T-helper 17 cell (primary cell): Measurements from ENCODE around the gene RBM43. TPM values are rescaled to one million over a fixed set of nuclear protein-coding genes. Genes with fewer than 3 reads are reported as not detected.

ENCODE experiments used
- ATAC-seq: fragments of 150-1000 bp; cut with Tn5 transposase; 2 replicates; pipeline ENCODE4 v1.10.0; 2021; ENCODE audit warnings: mild to moderate bottlenecking, moderate library complexity
- DNase-seq, 3 donors: peaks; one replicate each; pipeline versions ENCODE4 v3.0.0 to v3.0.0-alpha.2; 2020 to 2021
- H3K9me3 ChIP-seq: one replicate; pipeline ENCODE4 v1.7.0; 2013; ENCODE audit warnings: low read length, mild to moderate bottlenecking; ENCODE audit not compliant: control insufficient read depth, poor library complexity, severe bottlenecking
- H3K27ac Mint-ChIP-seq: one replicate; pipeline ENCODE4 v1.8.0; 2022; ENCODE audit warnings: mild to moderate bottlenecking, moderate library complexity, mixed read lengths
- H3K27me3 Mint-ChIP-seq: one replicate; pipeline ENCODE4 v1.8.0; 2022; ENCODE audit warnings: mixed read lengths
- H3K36me3 Mint-ChIP-seq: one replicate; pipeline ENCODE4 v1.8.0; 2022; ENCODE audit warnings: low read depth, mixed read lengths
- H3K4me1 Mint-ChIP-seq: one replicate; pipeline ENCODE4 v1.8.0; 2022; ENCODE audit warnings: mild to moderate bottlenecking, mixed read lengths
- H3K4me3 Mint-ChIP-seq: one replicate; pipeline ENCODE4 v1.8.0; 2022; ENCODE audit warnings: mild to moderate bottlenecking, moderate library complexity, mixed read lengths
- total RNA-seq, 4 donors: library from RNA in 2 of 4; stranded (reverse) in 2 of 4; gene quantifications; one replicate each; pipeline ENCODE4 v1.2.3 and lab custom pipeline; 2022 to 2026

RBM43 gene
- total RNA-seq, 2 donors from 2014 or later = 10.4 to 11.6 TPM

- Mint-ChIP-seq H3K27me3 (no peaks in the 10 kb centered on the region), H3K4me1 (peaks cover 33% of the 10 kb centered on the region), H3K36me3 (peaks cover 3% of the 10 kb centered on the region), H3K4me3 (peak overlapping the region; percentile 93), H3K27ac (peak overlapping the region; percentile 99)
- no peak for ATAC-seq
- DNase-seq = no peak
- H3K9me3 ChIP-seq = no peaks in the 10 kb centered on the region
Observed at GRCh38 chr2:151287513-151288250, 26.0 kb upstream of the RBM43 start.

DNA sequence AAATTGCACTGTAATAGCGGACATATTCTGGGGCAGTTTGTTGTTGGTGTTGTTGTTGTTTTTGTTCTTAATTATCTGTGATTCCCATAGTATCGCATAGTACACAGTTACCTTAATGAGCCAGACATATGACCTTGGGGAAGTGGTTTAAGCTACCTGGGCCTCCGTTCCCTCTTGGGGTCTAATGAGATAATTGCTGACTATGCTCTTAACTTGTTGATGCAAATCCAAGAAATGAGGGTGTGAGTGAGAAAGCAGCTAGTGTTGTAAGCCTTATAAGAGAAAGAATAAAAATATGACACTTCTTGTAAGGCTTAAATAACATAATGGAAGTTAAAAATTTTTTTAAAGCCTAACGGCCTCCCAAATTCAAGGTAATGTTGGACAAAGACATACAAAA, 20.7 kb upstream of the RBM43 start:
- no peak for DNase-seq
- no peaks in the 10 kb centered on the region for H3K9me3 ChIP-seq
- Mint-ChIP-seq H3K27ac (no peak overlapping the region), H3K4me3 (no peak overlapping the region), H3K36me3 (peaks cover 5% of the 10 kb centered on the region), H3K4me1 (peaks cover 18% of the 10 kb centered on the region), H3K27me3 (no peaks in the 10 kb centered on the region)
- ATAC-seq = no peak

DNA sequence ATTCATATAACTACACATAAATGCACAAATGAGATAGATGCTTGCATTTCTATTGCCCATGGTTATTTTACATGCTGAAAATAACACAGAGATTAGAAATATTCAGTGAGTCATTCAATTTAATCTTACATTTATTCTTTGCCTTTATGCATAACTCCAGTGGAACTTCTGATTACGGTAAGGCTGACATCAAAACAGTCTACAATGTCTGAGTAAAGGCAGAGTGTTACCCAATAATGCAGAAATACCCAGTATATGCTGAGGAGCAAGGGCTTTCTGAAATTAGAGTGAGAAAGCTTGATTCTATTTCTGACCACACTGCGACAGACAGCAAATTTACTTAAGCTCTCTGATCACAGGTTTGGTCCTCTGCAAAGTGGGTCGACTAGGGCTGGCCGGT, 18.6 kb upstream of the RBM43 start:
- ATAC-seq = no peak
- Mint-ChIP-seq H3K4me3 (no peak overlapping the region), H3K27ac (no peak overlapping the region), H3K4me1 (peaks cover 8% of the 10 kb centered on the region), H3K27me3 (no peaks in the 10 kb centered on the region), H3K36me3 (peaks cover 6% of the 10 kb centered on the region)
- no peaks in the 10 kb centered on the region for H3K9me3 ChIP-seq
- DNase-seq = no peak

DNA sequence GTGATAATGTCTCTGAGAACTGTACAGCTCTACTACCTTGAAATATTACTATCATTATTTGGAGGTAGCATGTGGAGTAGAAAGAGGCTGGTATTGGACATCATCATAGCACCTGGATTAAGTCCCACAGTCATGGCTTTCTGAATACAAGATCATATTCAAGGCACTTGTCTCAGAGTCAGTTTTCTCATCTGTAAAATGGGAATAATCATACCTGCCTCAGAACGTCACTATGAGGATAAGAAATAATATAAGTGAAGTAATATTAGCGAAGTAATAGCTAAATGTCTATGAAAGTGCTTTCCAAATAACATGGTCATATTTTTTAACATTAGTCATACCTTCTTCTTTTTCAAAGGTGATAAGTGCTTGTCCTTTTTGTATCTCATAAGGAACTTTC, 16.8 kb upstream of the RBM43 start:
- ATAC-seq (no peak), DNase-seq (no peak)
- Mint-ChIP-seq H3K4me3 (no peak overlapping the region), H3K27ac (no peak overlapping the region), H3K4me1 (peaks cover 5% of the 10 kb centered on the region), H3K27me3 (no peaks in the 10 kb centered on the region), H3K36me3 (peaks cover 7% of the 10 kb centered on the region)
- H3K9me3 ChIP-seq = no peaks in the 10 kb centered on the region

DNA sequence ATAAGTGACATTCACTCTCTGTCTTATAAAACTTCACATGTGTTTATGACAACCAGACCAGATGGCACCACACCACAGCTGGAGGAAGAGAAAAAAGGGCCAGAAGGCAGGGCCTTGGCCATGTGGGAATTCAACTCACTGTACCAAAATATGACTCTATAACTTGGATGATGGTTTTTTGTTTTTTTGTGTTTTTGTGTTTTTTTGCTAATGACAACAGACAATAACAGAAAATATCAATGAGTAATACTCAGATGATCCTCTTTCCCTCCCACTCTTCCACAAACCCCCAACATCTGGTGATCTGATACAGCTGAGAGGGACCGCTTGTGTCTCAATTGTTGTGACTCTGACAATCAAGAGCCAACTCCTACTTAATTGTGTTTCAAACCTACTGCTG, 15.4 kb upstream of the RBM43 start:
- Mint-ChIP-seq H3K27me3 (no peaks in the 10 kb centered on the region), H3K36me3 (peaks cover 10% of the 10 kb centered on the region), H3K4me1 (peaks cover 5% of the 10 kb centered on the region), H3K4me3 (no peak overlapping the region), H3K27ac (peak overlapping the region; percentile 45)
- DNase-seq = no peak
- H3K9me3 ChIP-seq = no peaks in the 10 kb centered on the region
- ATAC-seq = no peak

GRCh38 chr2:151275291-151275690, 13.6 kb upstream of the RBM43 start:
- H3K27me3 Mint-ChIP-seq = no peaks in the 10 kb centered on the region
- ATAC-seq (no peak), DNase-seq (no peak)
- no peaks in the 10 kb centered on the region for H3K9me3 ChIP-seq
- H3K36me3 Mint-ChIP-seq = peaks cover 12% of the 10 kb centered on the region
- H3K4me1 Mint-ChIP-seq = peaks cover 4% of the 10 kb centered on the region
- no peak overlapping the region for H3K4me3 Mint-ChIP-seq
- peak overlapping the region; percentile 71 for H3K27ac Mint-ChIP-seq

DNA sequence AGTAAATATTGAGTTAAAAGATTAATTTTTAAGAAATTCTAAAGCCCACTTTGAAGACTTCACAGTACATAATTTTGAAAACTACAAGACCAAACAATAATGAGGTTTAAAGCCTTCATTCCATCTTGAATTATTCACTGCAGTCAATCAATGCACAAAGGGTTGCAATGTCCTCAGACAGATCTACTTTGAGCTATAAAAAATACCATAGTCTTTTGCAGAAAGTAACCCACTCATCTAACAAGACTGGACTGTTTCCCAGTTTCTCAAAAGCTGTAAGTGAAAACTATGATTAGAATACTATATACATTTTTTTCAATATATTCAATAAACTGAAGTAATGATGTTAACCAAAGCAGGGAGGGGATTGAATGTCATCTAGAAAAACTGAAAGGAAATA, 10.2 kb upstream of the RBM43 start:
- no peak for DNase-seq
- no peaks in the 10 kb centered on the region for H3K27me3 Mint-ChIP-seq
- no peak for ATAC-seq
- H3K36me3 Mint-ChIP-seq = peaks cover 9% of the 10 kb centered on the region
- H3K27ac Mint-ChIP-seq = no peak overlapping the region
- H3K9me3 ChIP-seq = no peaks in the 10 kb centered on the region
- no peak overlapping the region for H3K4me3 Mint-ChIP-seq
- peaks cover 4% of the 10 kb centered on the region for H3K4me1 Mint-ChIP-seq

DNA sequence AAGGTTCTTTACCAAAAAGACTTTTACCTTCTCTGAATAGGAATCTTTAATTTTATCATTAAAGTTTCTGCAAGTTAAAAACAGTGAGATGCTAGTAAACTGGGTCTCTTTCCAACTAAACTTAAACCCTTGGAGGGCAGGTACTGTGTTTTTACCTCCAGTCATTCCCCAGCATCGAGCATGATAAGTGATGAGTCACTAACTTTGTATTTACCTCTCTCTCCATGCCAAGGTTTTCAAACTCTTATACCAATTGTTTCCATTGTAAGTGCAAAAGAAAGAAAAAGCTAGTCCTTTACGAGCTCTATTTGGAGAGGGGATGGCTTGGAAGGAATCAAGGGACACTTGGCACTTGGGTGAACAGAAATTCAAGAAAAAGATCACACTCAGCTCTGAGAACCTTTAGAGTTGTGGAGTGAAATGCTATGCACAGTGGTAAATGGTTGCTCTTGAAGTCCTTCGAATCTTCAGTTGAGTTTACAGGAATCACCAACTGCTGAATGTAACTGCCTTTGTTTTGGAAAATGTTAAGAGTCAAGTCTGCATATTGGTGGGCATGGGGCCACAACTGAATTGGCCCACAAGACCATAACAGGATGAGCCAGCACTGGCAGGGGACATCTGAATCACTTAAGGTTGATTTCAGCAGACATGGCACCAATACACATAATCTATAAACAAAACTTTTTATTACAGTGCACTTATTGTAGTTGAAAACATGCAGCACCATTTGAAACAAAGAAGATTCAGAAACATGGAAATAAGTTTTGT, 8.3 kb upstream of the RBM43 start:
- H3K4me1 Mint-ChIP-seq = no peaks in the 10 kb centered on the region
- DNase-seq (no peak), ATAC-seq (no peak)
- H3K36me3 Mint-ChIP-seq = peaks cover 7% of the 10 kb centered on the region
- H3K27me3 Mint-ChIP-seq = no peaks in the 10 kb centered on the region
- peak overlapping the region; percentile 56 for H3K27ac Mint-ChIP-seq
- H3K9me3 ChIP-seq = no peaks in the 10 kb centered on the region
- H3K4me3 Mint-ChIP-seq = no peak overlapping the region

DNA sequence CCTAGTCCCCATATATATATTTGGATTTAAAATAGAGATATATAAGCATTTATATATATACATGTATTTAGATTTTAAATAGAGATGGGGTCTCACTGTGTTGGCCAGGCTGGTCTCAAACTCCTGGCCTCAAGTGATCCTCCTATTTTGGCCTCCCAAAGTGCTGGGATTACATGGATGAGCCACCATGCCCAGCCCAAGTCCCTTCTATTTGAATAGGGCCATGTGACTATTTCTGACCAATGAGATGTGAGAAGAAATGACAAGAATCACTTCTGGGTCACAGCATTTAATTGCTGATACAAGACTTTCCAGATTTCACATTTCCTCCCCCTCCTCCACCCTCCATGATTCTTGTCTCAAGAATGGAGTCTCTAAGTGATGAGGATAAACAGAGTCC, 6.4 kb upstream of the RBM43 start:
- Mint-ChIP-seq H3K4me1 (peaks cover 6% of the 10 kb centered on the region), H3K4me3 (no peak overlapping the region), H3K27ac (no peak overlapping the region), H3K36me3 (peaks cover 7% of the 10 kb centered on the region), H3K27me3 (no peaks in the 10 kb centered on the region)
- H3K9me3 ChIP-seq = no peaks in the 10 kb centered on the region
- DNase-seq (no peak), ATAC-seq (no peak)

DNA sequence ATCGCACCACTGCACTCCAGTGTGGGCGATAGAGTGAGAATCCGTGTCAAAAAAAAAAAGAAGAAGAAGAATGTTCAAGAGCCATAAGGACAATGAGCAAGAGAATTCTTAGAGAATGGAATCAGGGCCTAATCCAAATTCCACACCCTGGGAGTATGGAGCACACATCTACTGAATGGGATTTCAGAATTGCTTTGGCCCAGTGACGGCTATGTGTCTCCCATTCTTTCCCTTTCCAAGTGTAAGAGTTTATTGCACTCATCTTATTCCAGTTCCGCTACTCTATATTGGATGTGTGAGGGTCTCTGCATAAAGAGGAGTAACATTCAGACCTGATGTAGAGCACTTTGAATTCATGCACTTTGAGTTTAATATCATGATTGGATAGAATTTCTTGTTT, 5.9 kb upstream of the RBM43 start:
- Mint-ChIP-seq H3K27me3 (no peaks in the 10 kb centered on the region), H3K4me1 (peaks cover 6% of the 10 kb centered on the region), H3K4me3 (no peak overlapping the region), H3K36me3 (peaks cover 4% of the 10 kb centered on the region), H3K27ac (no peak overlapping the region)
- DNase-seq (no peak), ATAC-seq (no peak)
- no peaks in the 10 kb centered on the region for H3K9me3 ChIP-seq

GRCh38 chr2:151265991-151266390, 4.3 kb upstream of the RBM43 start:
- Mint-ChIP-seq H3K36me3 (peaks cover 2% of the 10 kb centered on the region), H3K27ac (no peak overlapping the region), H3K27me3 (no peaks in the 10 kb centered on the region), H3K4me3 (no peak overlapping the region), H3K4me1 (peaks cover 7% of the 10 kb centered on the region)
- DNase-seq (no peak), ATAC-seq (no peak)
- H3K9me3 ChIP-seq = no peaks in the 10 kb centered on the region

- H3K36me3 Mint-ChIP-seq = no peaks in the 10 kb centered on the region
- no peak for ATAC-seq
- H3K27me3 Mint-ChIP-seq = no peaks in the 10 kb centered on the region
- H3K4me3 Mint-ChIP-seq = peak overlapping the region; percentile 78
- peaks cover 16% of the 10 kb centered on the region for H3K4me1 Mint-ChIP-seq
- H3K9me3 ChIP-seq = no peaks in the 10 kb centered on the region
- peak overlapping the region; percentile 86 for H3K27ac Mint-ChIP-seq
- no peak for DNase-seq
Observed at GRCh38 chr2:151264157-151264825, 2.6 kb upstream of the RBM43 start.

GRCh38 chr2:151262629-151263028, 966 bp upstream of the RBM43 start:
- peak overlapping the region; percentile 15 for H3K4me3 Mint-ChIP-seq
- ATAC-seq = no peak
- no peaks in the 10 kb centered on the region for H3K9me3 ChIP-seq
- no peak for DNase-seq
- no peaks in the 10 kb centered on the region for H3K27me3 Mint-ChIP-seq
- peak overlapping the region; percentile 98 for H3K27ac Mint-ChIP-seq
- H3K4me1 Mint-ChIP-seq = peaks cover 19% of the 10 kb centered on the region
- no peaks in the 10 kb centered on the region for H3K36me3 Mint-ChIP-seq
